ENCODE measurements around the gene KCNJ18.
"Not testable (repeated sequence)": the region's sequence is repeated elsewhere in the genome, so short reads cannot be mapped to it uniquely, and the experiment has no call there.

The KCNJ18 gene

DNA sequence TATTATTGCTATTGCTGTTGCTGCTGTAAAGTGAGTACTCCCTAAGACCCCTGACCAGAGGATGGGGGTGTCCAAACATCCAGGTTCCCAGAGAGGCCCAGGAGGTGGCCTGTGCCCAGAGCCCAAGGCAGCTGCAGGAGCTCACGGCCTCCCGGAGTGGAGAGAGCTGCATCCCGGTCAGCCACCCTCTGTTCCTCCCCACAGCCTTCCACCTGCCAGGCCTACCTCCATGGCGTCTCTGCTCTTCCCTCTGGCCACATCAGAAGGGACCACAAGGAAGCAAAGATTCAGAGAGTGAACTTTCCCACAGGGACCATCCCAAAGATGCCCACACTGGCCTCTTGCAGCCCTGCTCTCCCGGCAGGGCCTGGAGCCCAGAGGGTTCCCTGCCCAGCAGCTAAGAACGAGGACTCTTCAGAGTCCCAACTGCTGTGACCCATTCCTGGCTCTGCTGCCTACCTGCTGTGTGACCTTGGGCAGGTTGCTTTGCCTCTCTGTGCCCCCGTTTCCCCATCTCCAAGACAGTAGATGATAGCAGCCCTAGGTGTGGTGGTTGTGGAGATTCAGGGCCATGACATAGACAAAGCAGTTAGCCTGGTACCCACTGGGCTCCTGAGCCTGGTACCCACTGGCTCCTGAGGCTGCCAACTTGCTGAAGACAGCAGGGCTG, 53.2 kb downstream of the KCNJ18 start:
- not testable (repeated sequence) for DNase-seq (ENCODE audit: low read depth); H3K4me3 ChIP-seq (ENCODE audit: low read depth, low read length)

DNA sequence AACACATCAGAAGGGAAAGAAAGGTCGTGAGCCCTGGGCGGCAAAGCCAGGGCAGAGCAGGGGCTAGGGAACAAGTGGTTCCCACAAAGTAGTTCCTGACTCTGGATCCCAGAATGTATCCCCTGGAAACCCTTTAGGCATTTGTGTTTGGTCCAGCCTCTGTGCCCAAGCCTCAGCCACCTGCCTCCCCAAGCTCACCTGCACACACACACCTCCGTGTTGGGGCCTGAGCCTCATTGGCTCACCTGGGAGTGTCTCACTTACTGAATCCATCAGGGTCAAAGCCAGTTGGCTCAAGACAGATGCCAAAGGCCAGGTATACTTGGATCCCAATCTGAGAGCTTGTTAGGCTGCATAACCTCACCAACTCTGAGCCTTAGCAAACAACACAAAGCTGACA, 54.1 kb downstream of the KCNJ18 start:
- DNase-seq (ENCODE audit: low read depth); H3K4me3 ChIP-seq (ENCODE audit: low read depth, low read length): not testable (repeated sequence)

DNA sequence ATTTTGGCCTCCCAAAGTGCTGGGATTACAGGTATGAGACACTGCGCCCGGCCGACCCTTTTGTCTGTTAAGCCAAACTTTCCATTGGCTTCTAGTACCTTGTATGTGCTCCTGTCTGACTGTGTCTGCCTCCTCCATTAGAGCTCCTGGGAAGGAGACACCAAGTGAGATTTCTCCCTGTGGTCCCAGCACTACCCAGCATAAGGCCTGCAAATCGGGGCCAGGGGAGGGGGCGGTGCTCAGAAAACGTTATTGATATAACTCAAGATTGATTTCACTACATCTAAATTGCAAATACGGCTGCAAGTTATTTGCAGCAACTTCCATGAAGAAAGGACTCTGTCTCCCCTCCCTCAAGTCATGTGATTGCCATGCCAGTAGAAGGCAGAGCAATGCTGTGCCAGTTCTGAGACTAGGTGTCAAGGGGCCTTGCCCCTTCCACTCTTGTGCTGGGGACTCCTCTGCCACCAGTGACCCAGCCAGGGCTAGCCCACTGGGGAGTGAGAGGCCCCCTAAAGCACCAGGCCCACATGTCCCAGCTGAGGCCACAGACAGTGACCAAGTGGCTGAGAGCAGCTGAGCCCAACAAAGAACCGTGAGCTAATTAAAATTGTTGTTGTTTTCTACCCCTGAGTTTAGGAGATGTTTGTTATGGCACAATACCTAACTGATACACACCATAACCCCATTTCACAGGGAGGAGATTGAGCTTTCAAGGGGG, 55.0 kb downstream of the KCNJ18 start:
- DNase-seq (ENCODE audit: low read depth); H3K4me3 ChIP-seq (ENCODE audit: low read depth, low read length): not testable (repeated sequence)

DNA sequence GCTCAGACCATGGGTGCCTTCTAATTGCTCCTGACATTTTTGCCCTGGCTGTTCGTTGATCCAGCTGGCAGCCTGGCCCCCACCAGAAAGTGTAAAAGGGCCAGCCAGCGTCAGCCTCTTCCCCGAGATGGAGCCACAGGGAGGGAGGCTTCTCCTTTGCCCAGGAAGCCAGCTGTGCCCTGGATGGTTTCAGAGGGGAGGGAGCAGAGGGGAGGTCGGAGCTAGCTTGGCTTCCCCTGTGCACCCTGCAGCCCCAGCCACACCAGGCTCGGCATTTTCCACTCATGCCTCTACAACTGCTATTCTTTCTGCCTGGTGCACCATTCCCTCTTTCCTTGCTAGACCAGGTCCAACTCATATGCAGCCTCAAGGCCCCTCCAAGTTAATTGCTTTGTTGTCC, 56.4 kb downstream of the KCNJ18 start:
- not testable (repeated sequence) for H3K4me3 ChIP-seq (ENCODE audit: low read depth, low read length); DNase-seq (ENCODE audit: low read depth)

DNA sequence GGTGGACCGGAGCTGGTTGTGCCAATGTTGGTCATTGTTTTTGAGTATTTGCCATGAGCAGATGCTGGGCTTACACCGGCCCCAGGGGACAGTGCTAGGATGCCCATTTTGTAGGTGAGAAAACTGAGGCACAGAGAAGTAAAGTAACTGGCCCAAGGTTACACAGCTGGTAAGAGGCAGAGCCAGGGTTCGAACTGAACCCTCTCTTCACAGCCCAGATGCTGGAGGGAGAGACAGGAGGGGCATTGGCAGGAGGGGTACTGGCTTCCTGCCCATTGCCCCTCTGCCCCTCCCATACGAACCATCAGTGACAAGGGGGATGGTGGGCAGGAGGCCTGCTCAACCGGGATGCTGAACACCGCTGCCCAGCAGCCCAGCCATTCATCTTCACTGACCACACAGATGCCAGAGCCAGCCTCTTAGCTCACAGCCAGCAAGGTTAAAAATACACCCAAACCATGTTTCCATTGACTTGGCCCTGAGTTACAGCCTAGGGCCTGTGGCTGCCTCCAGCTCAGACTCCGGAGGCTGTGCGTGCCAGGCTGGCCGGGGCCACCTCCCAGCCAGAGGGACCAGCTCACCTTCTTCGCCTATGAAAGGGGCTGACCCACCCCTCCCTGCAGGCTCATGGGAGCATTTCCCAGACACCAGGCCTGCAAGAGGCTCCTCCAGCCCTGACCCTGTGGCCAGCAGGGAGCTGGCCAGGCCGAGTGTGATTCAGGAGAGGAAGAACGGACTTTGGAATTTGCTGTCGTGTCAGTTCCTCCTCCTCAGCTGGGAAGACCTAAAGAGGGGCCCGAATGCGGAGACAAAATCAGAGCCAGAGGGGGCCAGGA, 57.6 kb downstream of the KCNJ18 start:
- not testable (repeated sequence) for DNase-seq (ENCODE audit: low read depth); H3K4me3 ChIP-seq (ENCODE audit: low read depth, low read length)

DNA sequence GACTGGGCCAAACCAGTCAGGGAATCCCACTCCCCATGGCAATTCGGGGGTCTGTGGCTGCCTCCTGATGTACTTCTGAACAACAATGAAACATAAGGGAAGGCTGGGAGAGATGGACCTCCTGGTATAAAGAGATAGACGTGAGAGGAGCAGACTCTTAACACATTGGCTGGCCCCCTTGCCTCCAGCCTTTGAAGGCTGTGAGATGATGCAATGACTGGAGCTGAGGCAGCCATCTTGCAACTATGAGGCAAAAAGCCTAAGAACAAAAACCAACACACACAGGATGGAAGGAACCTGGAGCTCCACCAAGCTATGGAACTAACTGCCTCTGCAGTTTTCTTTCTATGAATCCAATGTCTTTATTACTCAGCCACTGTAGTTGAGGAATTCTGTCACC, 58.8 kb downstream of the KCNJ18 start:
- not testable (repeated sequence) for H3K4me3 ChIP-seq (ENCODE audit: low read depth, low read length); DNase-seq (ENCODE audit: low read depth)

Measured in skeletal muscle cell (primary cell).